Suprapubic skin (tissue), 4 donors: ENCODE results near the gene KCNAB2.

ENCODE experiments used
- CTCF ChIP-seq, 2 donors: fragments of 200-600 bp in 1 of 2; fragments of 450-650 bp in 1 of 2; sonication (generic) in 1 of 2; IDR thresholded peaks; one replicate each; pipeline ENCODE4 v1.5.1; 2016 to 2019; ENCODE audit warnings: antibody characterized with exemption in 2 of 2, mild to moderate bottlenecking in 1 of 2, moderate library complexity in 1 of 2
- EP300 ChIP-seq: sonication (generic); formaldehyde crosslinking; IDR thresholded peaks from one replicate; pipeline ENCODE4 v1.6.1; 2017; ENCODE audit warnings: antibody characterized with exemption
- POLR2A ChIP-seq, 2 donors: fragments of 450-650 bp; IDR thresholded peaks; one replicate each; pipeline ENCODE4 v1.6.1; 2017; ENCODE audit warnings: antibody characterized with exemption in 2 of 2, mild to moderate bottlenecking in 2 of 2, moderate library complexity in 2 of 2
- POLR2AphosphoS5 ChIP-seq, 3 donors: sonication (generic); formaldehyde crosslinking; IDR thresholded peaks; one replicate each; pipeline ENCODE4 v1.6.1; 2017; ENCODE audit warnings: antibody characterized with exemption in 3 of 3

GRCh38 chr1:6130596-6130995, 84.9 kb downstream of the KCNAB2 start:
- TF ChIP-seq POLR2AphosphoS5 (IDR thresholded peaks at IDR 0.05) (no peak), CTCF (IDR thresholded peaks at IDR 0.05) (no peak), POLR2A (IDR thresholded peaks at IDR 0.05) (no peak), EP300 (no peak)
